GM21528 (cell line): ENCODE data around the gene SCN2A.
A peak's percentile ranks its signal among the peaks of the same experiment; 100 is the strongest.
"Not testable (repeated sequence)": the region's sequence is repeated elsewhere in the genome, so short reads cannot be mapped to it uniquely, and the experiment has no call there.

Source experiments
- ATAC-seq: cut with Tn5 transposase; IDR thresholded peaks from one replicate; pipeline ENCODE4 v1.9.1; 2021; ENCODE audit warnings: mild to moderate bottlenecking, moderate library complexity; ENCODE audit not compliant: unreplicated experiment, low FRiP score

The SCN2A gene

DNA sequence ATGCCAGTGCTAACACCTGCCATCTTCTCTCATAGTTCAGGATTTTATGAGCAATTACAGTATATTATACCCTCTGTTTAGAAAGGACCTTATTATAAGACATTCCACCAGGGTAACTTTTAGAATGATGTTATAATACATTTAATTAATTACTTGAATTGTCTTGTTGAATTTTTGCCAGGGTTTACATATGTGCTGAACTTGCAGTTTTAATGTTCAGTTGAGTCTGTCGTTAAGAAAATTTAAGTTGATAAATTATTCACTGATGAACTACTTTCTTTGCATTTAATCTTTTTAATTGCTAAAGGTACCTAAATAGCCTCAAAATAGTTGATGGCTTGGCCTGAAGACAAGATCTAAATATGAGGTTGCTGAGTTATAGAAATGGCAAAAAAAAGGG, 68.1 kb downstream of the SCN2A start:
- no peak for ATAC-seq

DNA sequence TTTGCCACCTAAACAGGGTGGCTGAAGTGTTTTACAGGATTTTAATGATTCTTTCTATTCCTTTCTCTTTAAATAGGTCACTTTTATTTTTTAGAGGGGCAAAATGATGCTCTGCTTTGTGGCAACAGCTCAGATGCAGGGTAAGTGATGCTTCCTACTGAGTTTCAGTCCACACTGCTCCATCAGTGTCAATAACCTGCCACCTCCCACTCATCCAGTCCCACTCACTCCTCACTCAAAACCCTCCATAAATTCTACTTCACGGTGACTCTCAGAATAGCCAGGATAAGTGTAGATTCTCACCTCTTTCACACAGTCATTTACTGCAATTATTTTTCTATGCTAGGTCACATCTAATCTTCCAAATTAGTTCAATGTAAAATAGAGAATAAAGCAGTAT, 72.7 kb downstream of the SCN2A start:
- no peak for ATAC-seq

GRCh38 chr2:165312999-165313398, 73.8 kb downstream of the SCN2A start:
- no peak for ATAC-seq

DNA sequence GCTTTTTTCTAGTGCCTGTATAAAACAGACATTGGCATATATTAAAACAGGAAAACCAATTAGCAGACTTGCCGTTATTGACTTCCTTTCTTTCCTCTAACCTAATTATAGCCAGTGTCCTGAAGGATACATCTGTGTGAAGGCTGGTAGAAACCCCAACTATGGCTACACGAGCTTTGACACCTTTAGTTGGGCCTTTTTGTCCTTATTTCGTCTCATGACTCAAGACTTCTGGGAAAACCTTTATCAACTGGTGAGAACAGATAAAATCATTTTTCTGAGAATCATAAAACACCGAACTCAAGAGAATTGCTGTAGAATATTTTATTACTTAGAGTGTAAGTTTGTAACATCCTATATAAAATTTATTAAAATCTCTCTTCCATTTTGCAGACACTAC, 74.3 kb downstream of the SCN2A start:
- no peak for ATAC-seq

GRCh38 chr2:165328272-165328671, 89.1 kb downstream of the SCN2A start:
- ATAC-seq, result no peak

GRCh38 chr2:165344276-165344675, 105.1 kb downstream of the SCN2A start:
- not testable (repeated sequence) for ATAC-seq

DNA sequence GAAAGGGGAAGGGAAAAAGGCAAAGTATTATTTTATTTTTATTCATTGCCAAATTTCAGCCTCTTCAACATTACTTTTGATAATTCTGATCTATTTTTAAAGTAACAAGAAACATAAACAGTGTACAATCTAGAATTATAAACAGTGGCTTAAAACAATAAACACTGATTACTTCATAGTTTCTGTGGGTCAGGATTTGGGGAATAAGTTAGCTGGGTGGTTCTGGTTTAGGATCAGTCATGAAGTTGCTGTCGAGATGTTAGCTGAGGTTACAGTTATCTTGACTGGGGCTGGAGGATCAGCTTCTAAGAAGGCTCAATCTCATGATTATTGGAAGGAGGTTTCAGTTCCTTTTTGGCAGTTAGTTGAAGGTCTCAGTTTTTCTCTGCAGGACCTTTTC, 109.2 kb downstream of the SCN2A start:
- ATAC-seq, result no peak

DNA sequence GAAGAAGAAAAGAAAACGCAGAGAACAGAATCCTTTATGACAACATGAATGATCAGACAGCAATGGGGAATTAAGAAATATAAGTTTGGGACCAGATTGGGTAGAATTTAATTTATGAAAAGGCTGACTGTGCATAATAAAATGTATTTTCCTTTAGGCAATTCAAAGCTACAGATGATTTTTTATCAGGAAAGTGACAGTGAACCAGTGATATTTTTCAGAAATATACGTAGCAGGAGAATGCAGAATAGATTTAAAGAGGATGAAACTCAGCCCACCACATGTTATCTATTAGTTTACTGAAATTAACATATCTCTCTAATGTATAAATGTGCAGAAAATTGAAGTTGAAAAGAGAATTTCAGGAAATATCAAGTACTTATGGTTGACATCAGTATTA, 110.0 kb downstream of the SCN2A start:
- ATAC-seq, result no peak

- peak; percentile 72 for ATAC-seq
Measured at GRCh38 chr2:165357758-165358157, 118.5 kb downstream of the SCN2A start.

DNA sequence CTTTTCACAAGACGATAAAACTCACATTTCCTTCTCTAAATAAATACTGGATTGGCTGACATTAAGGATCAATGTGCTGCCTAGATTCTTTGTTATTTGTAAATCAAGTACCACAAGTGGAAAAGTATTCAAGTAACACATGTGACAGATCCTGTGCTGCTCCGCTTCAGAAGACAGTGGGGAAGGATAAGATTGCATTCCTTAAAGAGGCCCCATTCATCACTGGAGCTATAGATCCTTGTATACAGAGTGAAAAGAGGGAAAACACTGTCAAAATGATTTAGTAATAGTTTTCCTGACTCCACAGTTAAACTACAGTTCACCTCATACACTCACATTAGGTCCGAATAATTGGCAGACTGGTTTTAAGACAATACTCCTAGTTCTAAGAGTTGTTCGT, 122.3 kb downstream of the SCN2A start:
- ATAC-seq, result no peak

DNA sequence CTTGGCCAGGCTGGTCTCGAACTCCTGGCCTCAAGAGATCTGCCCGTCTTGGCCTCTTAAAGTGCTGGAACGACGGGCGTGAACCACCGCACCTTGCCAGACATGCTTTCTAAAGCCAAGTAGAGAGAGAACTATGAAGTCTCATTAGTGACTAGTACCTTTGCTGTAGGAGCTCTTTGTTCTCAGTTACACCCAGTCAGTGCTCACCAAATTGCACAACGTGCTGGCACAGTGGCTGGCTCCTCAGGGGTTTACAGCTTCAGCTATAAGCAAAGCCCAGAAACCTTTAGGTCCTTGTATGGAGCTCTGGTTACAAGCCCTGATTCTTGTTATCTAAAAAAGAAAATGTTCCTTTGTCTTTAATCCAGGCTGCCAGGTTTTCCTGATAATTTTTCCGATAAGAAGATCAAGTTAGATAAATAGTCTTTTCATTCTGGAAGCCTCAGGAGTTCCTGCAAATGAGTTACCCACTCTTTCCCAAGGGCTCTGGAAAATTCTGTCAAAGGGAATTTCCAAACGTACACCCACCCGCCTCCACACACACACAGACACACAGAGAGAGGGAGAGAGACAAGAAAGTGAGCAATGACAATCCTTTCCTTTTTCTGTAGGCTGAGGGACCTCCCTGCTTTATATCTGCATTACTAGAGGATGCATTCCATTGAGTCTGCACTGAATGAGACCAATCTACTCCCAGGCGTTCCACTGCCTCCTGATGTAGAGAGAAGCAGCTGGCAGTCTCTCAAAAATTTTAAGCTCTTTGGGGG, 130.1 kb downstream of the SCN2A start:
- ATAC-seq, result no peak

GRCh38 chr2:165369898-165370296, 130.7 kb downstream of the SCN2A start:
- ATAC-seq, result no peak

- ATAC-seq, result no peak
Measured at GRCh38 chr2:165371356-165371755, 132.1 kb downstream of the SCN2A start.

DNA sequence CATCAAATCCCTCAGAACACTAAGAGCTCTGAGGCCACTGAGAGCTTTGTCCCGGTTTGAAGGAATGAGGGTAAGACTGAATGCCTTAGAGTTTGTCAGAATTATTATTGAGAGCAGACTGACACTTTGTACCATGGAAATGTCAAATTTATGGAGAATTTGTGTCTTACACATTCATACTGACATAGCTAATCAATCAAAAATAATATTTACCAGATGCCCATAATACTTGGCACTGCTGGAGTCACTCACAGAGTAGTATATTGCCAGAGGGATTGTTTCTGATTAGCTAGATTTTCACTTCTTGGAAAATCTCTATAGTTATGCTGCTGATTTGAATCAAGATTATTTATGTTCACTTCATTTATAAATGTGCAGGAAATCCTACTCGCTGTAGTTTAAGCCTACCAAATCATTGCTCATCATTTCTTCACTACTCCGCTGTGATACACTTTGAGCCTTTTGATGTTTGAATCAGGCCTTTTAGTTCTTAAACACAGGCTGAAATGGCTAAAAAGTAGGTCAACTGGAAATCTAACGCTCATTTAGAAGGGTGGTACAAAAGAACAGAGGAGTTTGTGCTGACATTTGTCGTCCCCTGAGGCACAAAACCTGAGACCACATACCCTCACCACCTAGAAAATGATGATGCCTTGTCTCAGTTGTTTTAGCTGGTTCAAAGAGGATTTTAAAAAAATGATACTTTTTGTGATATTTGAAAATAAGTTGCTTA, 134.2 kb downstream of the SCN2A start:
- ATAC-seq, result no peak

DNA sequence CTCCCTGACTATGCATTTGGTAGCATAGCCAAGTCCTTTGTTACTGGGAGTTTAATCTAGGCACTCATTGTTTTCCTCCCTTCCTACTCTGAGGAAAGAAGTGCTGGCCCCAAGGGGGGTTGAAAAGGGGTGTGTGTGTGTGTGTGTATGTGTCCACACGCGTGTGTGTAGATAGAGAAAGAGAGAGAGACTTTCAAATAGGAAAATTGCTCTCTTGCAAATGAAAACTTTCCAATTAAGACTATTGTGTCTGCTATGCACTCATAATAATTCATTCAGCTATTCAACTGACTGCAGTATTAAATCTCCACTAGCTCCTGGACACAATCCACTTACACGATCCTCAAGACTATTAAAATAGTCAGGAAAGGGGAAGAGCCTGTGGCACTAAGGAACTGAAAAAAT, 137.4 kb downstream of the SCN2A start:
- no peak for ATAC-seq

GRCh38 chr2:165382362-165382761, 143.1 kb downstream of the SCN2A start:
- no peak for ATAC-seq

- ATAC-seq, result no peak
Measured at GRCh38 chr2:165390875-165391274, 151.7 kb downstream of the SCN2A start.

- ATAC-seq, result no peak
Measured at GRCh38 chr2:165391791-165392190, 152.6 kb downstream of the SCN2A start.

GRCh38 chr2:165398603-165399002, 159.4 kb downstream of the SCN2A start:
- not testable (repeated sequence) for ATAC-seq

DNA sequence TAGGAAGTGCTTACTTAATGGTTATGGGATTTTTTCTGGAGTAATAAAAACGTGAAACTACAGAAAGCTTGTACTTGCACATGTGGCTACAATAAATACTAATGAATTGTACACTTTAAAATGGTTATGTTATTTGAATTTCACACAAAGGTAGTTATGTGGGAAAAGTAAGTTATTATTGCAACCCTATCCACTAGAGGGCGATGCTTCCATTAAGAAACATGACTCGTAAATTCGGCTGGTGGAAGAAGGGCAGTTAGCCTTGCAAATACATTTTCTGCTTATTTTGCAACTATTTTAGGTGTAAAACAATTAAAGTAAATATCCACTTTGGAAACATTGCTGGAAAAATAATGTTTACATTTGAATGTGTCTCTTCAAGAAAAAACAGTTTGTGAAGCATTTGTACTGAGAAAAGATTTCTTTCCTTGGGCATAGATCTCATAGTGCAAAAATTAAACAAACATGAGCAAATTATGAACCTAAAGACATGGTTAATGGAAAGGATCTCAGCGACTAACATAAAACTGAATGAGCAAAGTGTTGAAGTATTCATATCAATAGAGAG, 162.2 kb downstream of the SCN2A start:
- ATAC-seq, result peak; percentile 70

- no peak for ATAC-seq
Measured at GRCh38 chr2:165402162-165402561, 162.9 kb downstream of the SCN2A start.

GRCh38 chr2:165406173-165406572, 167.0 kb downstream of the SCN2A start:
- no peak for ATAC-seq
